Inflammatory macrophage treated with lipopolysaccharide for 4 hours (primary cell): ENCODE measurements around the gene FAM180A.
"Not testable (repeated sequence)": the region's sequence is repeated elsewhere in the genome, so short reads cannot be mapped to it uniquely, and the experiment has no call there.

Source experiments
- DNase-seq: peaks from one replicate; pipeline ENCODE4 v3.0.0-alpha.2; 2020

Gene FAM180A

GRCh38 chr7:135748770-135749169 is at the start of gene FAM180A:
TSS of gene FAM180A (minus strand) at chr7:135748813. CDS start at chr7:135748580, 233 bp downstream.
- DNase-seq: no peak

DNA sequence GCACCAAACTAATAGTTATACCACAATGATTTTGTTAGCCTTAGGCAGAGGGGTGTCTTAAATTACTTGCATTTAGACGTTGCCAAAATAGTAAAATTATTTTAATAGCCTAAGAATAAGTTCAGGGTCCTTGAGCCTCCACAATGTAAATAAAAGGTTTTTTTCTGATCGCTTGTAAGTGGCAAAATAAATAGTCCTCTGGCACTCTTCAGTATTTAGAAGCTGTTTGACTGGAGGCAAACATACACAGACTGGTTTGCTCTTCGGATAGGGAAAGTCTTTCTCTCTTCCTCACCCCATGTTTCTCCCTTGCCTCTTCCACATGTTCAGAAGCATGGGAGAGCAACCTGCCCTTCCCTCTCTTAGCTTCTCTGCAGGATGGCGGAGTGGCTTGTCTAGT is 49.5 kb upstream of the FAM180A start:
- DNase-seq: no peak

DNA sequence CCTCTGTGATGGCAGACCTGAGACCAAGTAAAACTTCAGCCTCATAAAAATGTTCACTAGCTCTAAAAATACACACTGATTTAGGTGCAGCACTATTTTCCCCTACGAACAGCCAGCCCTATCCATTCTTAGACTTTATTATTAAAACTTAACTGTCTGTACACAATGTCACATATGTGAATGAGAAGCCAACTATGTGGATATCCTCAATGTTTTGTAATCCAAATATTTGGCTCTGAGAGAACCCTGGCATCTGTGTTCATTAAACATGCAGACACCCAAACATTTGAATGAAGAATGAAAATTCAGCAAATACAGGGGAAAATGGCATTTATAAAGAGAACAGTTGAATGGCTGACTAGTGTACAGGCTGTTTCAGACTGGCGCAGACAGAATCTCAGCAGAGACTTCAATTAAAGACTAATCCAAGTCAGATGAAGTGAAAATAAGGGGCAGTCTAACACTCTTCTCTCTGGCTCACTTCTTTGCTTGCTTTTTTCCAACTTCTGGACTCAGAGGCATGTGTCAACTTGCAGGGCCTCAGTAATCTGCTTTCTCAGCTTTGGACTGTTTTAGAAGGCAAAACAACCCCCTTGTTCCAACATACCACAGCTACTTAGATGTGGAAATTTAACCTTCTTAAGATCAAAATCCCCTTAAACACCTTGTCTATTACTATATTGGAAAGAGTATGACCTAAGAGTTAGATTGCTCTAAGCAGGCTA is 47.4 kb upstream of the FAM180A start:
- no peak for DNase-seq

GRCh38 chr7:135793841-135794240 is 45.2 kb upstream of the FAM180A start:
- DNase-seq: no peak

GRCh38 chr7:135792866-135793265 is 44.3 kb upstream of the FAM180A start:
- DNase-seq: no peak

- peak; percentile 33 for DNase-seq
Measured at GRCh38 chr7:135792363-135792668, 43.7 kb upstream of the FAM180A start.

DNA sequence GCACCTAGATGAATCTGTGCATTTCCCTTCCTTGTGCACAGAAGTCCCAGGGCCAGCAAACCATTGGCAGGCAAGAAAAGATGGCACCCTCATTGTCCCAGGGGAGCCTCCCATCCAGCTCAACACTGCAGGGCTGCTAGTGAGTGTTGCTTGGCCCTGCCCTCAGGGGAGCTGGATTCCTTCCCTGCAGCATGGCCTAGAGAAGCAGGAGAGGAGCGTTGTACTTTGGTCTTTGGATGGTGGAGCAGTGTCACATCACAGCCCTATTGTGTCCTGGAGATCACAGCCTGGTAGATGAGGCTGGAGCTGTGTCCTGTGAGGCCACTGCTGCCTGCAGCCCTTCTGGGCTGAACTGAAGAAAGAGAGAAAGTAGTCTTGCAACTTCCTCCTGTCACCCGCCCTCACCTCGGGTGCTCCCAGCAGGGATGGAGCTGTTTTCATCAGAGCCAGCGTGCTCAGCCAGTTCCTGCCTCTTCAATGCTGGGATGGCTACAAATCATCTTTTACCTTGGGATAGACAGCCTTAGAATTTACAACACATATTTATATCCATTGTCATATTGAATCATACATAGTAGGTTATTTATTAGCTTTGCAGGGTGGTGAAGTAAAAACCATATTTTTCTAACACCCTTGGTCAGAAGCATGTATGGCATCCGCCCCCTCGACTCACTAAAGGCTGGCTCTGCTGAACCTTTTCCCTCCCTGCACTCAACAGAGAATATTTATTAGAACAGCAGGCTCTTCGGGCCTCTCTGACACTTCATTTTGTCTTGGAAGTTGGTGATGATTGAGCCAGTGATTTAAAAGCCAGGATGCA is 43.1 kb upstream of the FAM180A start:
- peak; percentile 16 for DNase-seq

DNA sequence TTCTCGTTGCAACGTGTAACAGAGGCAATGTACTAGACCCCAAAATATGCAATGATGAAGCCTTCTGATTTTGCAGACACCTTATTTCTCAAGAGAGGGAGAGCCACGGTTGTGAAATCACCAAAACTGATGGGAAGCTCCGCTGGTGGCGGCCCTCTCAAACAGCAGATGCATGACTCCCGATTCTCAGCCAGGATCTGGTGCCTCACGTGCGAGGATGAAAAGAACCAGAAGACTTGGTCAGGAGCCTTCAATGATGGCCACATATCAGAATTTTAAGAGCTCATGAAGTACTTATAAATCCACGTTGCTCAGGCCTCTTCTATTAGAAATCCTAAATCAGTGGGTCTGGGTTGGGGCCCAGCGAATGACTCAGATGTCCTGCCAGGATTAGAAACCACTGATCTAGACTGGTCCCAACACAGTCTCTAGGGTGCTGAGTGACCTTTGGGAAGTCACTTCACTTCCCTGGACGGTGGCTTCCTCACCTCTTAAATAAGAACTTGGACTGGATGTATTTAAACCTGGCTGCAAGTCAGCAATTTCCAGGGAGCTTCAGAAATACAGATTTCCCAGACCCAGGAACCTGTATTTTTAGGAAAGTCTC is 41.9 kb upstream of the FAM180A start:
- DNase-seq: no peak

- no peak for DNase-seq
Measured at GRCh38 chr7:135789956-135790355, 41.3 kb upstream of the FAM180A start.

DNA sequence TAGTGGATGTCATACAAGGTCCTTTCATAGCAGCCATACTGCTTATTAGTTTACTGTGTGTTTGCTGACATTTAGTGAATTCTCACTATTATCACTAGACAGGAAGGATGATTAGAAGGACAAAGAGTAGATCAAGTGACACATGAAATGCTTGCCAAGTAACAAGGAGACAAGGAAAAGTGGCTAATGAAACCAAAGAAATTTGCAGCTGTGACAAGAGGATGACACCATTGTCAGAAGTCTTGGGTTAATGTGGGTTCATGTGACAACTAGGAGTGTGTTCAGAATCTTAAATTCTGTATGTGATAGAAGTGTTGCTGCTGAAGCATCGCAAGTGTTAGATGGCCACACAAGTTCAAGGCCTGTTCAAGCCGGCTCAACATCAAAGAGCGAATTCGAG is 40.8 kb upstream of the FAM180A start:
- DNase-seq: no peak

DNA sequence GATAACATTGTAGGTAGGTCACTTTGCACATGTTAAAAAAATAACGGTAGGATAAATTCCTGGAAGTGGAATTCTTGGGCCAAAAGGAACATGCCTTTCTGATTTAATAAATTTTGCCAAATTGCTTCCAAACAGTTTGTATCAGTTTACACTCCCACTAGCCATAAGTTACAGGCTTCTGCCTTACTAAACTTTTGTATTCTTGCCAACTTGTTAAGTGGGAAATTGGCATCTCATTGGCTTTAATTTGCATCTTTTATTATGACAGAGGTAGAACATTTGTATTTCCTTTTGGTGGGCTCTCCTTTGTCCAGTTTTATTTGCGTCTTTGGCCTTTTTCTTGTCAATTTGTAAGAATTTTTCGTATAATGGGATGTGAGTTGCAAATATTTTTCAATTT is 38.3 kb upstream of the FAM180A start:
- DNase-seq: no peak

GRCh38 chr7:135785065-135785464 is 36.5 kb upstream of the FAM180A start:
- DNase-seq: no peak

DNA sequence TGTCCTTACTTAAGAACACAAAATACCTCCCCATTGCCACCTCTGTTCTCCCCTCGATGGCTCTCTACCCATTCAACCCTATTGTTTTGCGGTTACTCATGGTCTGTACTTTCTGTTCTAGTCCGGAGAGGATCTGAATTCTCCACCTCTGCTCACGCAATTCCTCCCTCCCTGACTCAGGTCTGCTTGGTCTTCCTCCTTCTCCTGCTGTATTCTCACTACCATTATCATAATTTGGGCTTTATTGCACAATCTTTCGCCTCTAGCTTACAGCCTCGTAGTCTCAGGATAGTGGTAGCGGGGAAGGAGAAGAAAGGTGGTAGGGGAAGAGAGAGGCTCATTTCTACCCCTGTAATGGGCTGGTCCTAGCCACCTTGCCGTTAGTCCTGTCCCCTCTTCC is 35.4 kb upstream of the FAM180A start:
- DNase-seq: no peak

- DNase-seq: no peak
Measured at GRCh38 chr7:135782801-135783200, 34.2 kb upstream of the FAM180A start.

GRCh38 chr7:135782377-135782776 is 33.8 kb upstream of the FAM180A start:
- no peak for DNase-seq

GRCh38 chr7:135777626-135778398 is 29.2 kb upstream of the FAM180A start:
- DNase-seq: no peak

DNA sequence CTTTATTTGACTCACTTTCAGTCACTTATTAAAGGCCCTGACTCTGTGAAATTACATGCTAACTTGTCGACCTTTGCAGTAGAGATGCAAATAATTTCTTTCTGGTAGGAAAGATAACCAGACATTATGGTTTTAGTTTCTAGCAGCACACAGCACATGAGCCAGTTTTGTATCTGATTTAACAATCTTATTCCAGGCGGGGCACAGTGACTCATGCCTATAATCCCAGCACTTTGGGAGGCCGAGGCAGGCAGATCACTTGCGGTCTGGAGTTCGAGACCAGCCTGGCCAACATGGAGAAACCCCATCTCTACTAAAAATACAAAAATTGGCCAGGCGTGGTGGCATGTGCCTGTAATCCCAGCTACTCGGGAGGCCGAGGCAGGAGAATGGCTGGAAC is 27.3 kb upstream of the FAM180A start:
- not testable (repeated sequence) for DNase-seq

GRCh38 chr7:135775230-135775629 is 26.6 kb upstream of the FAM180A start:
- DNase-seq: no peak

DNA sequence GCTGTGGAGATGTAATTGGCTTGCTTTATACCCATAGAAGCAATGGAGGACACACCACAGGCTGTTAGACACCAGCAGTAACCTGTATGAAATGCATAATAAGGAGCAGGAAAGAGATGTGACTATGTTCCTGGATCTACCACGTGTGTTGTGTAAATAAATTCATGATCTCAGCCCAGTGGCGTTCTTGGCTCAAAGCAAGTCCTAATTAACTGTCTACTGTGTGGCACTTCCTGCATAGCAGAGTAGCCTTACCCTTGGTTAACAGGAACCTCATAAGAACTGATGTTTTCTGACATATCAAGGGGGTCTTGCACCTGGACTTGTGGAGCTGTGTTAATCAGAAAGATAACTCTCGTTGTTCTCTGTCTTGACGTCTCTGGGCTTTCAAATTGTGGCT is 25.7 kb upstream of the FAM180A start:
- DNase-seq: no peak

DNA sequence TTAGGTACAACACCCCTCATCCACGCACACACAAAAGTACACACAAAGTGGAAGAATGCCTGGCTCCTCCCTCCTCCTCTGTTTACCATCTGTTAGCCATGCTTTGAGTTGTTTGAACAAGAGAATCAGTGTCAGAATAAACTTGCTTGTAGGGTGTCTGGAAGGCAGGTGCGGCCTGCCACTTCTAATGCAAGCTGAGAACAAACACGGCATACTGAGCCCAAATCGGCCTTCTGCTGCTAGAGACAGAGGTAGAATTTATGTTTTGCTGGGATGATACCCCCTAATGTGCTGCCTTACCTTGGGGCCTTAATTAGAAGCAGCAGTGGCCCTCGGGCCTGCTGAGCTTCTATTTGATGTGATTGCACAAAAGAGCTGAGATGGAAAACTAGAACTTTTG is 24.9 kb upstream of the FAM180A start:
- DNase-seq: no peak

DNA sequence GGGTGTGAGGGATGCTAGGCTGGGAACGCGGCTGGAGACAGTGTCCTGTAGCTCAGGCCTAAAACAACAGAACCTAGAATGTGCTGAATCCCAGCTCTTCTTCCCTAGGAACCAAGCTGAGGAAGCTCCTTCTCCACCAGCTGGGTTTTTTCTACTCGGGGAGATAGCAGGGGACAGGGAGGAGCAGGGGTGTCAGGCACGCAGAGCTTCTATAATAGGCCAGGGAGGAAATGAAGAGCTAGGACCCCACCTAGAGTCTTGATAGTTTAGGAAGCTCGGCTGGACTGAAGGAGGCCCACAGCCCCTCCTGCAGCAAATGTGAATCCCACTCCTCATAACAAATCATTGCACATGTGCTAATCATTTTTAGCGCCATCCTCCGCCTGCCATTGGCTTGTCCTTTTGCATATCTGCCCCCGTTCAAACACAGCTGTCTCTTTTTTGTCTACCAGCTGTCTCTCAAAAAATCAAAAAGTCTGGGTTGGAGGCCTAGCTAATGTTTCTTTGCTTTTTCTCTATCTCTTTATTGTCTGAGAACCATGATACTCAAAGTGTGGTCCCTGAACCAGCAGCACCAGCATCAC is 24.1 kb upstream of the FAM180A start:
- no peak for DNase-seq

GRCh38 chr7:135771961-135772638 is 23.5 kb upstream of the FAM180A start:
- DNase-seq: no peak
